Kidney (tissue), 14 donors: Measurements from ENCODE around the gene CTNNA2. TPM values are rescaled to one million over a fixed set of nuclear protein-coding genes. Genes with fewer than 3 reads are reported as not detected.
"Not testable (repeated sequence)": the region's sequence is repeated elsewhere in the genome, so short reads cannot be mapped to it uniquely, and the experiment has no call there.

Experiments
- DNase-seq, 5 donors: peaks; one replicate each; pipeline ENCODE4 v3.0.0-alpha.2; 2013 to 2020
- FAIRE-seq: peaks from 2 replicates; lab custom pipeline; 2012; peaks lifted over from hg19 to GRCh38; lab: Jason Lieb, UNC
- H3K27ac ChIP-seq, 2 donors: one replicate each; pipeline ENCODE4 v1.7.0; 2013; ENCODE audit warnings: low read depth in 2 of 2, low read length in 2 of 2, inconsistent platforms in 1 of 2
- H3K27me3 ChIP-seq: one replicate; pipeline ENCODE4 v1.7.1; 2013; ENCODE audit warnings: low read length, inconsistent platforms; ENCODE audit not compliant: control insufficient read depth, insufficient read depth
- H3K36me3 ChIP-seq, 3 donors: one replicate each; pipeline versions ENCODE4 v1.7.0 to v1.7.1; 2013; ENCODE audit warnings: low read length in 3 of 3, control low read depth in 1 of 3, inconsistent platforms in 1 of 3; ENCODE audit not compliant: insufficient read depth in 3 of 3, control insufficient read depth in 2 of 3
- H3K4me1 ChIP-seq, 3 donors: one replicate each; pipeline versions ENCODE4 v1.7.0 to v1.7.1; 2013; ENCODE audit warnings: low read length in 3 of 3, inconsistent platforms in 1 of 3, low read depth in 1 of 3; ENCODE audit not compliant: control insufficient read depth in 2 of 3, insufficient read depth in 2 of 3
- H3K4me3 ChIP-seq, 3 donors: one replicate each; pipeline versions ENCODE4 v1.7.0 to v1.8.1; 2013; ENCODE audit warnings: low read length in 3 of 3, control low read depth in 1 of 3, inconsistent platforms in 1 of 3
- H3K9ac ChIP-seq, 3 donors: one replicate each; pipeline versions ENCODE4 v1.7.0 to v1.7.1; 2013; ENCODE audit warnings: low read length in 3 of 3, control low read depth in 1 of 3, inconsistent platforms in 1 of 3
- H3K9me3 ChIP-seq, 3 donors: one replicate each; pipeline versions ENCODE4 v1.7.0 to v1.7.1; 2013; ENCODE audit warnings: low read length in 3 of 3, control low read depth in 1 of 3, inconsistent platforms in 1 of 3; ENCODE audit not compliant: control insufficient read depth in 2 of 3, insufficient read depth in 1 of 3
- CTCF ChIP-seq: IDR thresholded peaks from 3 replicates; pipeline ENCODE4 v1.5.1; 2012; ENCODE audit warnings: mild to moderate bottlenecking, moderate library complexity, borderline replicate concordance; ENCODE audit not compliant: insufficient read depth; ENCODE audit errors: extremely low read depth
- intact Hi-C: fragments of 100-400 bp; cut with DNase I; formaldehyde crosslinking; loops from one replicate; pipeline ENCODE4 v1.11.1; 2022
- polyA plus RNA-seq: library from polyadenylated mRNA; stranded (reverse); fragments of 350-450 nt; fragmentation: Illumina TruSeq; extraction: RNeasy Lipid Tissue Mini Kit (QIAGEN cat#74804); gene quantifications from one replicate; pipeline ENCODE4 v1.2.3, GENCODE V29; 2014; ENCODE audit warnings: low read depth, low replicate concordance; ENCODE audit not compliant: insufficient read depth
- total RNA-seq: library from RNA; stranded (reverse); fragmentation: NEBNext Ultra II Directional; extraction: Animal tissue kit (Norgen Biotek cat#: 25700); gene quantifications from one replicate; pipeline ENCODE4 v1.2.1, GENCODE V29; 2021
- donor health status: control.
- donor health status: control.
- donor health status: control.
- donor health status: control.
- donor health status: control.
- donor health status: DM: yes; HTN: yes; CAD: no.
- donor health status: Normal renal cell carcinoma (clear cell type).

CTNNA2 gene
- total and polyA plus RNA-seq, 2 donors from 2014 or later: 0.47 TPM; not detected in 1

- no peaks in the 10 kb centered on the region for H3K27me3 ChIP-seq
- H3K27ac ChIP-seq: no peak overlapping the region
- TF ChIP-seq CTCF: no peak
- H3K36me3 ChIP-seq: no peaks in the 10 kb centered on the region
- intact Hi-C loops: no loop called here
- H3K4me3 ChIP-seq: no peak overlapping the region
- no peaks in the 10 kb centered on the region for H3K9me3 ChIP-seq
- H3K9ac ChIP-seq: no peak overlapping the region
- H3K4me1 ChIP-seq: no peaks in the 10 kb centered on the region
- no peak for DNase-seq
- no peak for FAIRE-seq
Measured at GRCh38 chr2:80028051-80028450, 515.2 kb downstream of the CTNNA2 start.

GRCh38 chr2:80028584-80028983 lies 515.7 kb downstream of the CTNNA2 start:
- no peak for DNase-seq
- H3K27me3 ChIP-seq: no peaks in the 10 kb centered on the region
- H3K9ac ChIP-seq: no peak overlapping the region
- intact Hi-C loops: no loop called here
- no peaks in the 10 kb centered on the region for H3K36me3 ChIP-seq
- H3K4me3 ChIP-seq: no peak overlapping the region
- no peaks in the 10 kb centered on the region for H3K4me1 ChIP-seq
- H3K9me3 ChIP-seq: no peaks in the 10 kb centered on the region
- FAIRE-seq: no peak
- no peak for TF ChIP-seq CTCF
- H3K27ac ChIP-seq: no peak overlapping the region

GRCh38 chr2:80030135-80030534 lies 517.3 kb downstream of the CTNNA2 start:
- Histone ChIP-seq H3K36me3 (no peaks in the 10 kb centered on the region), H3K27ac (no peak overlapping the region), H3K4me3 (no peak overlapping the region), H3K9me3 (no peaks in the 10 kb centered on the region), H3K27me3 (no peaks in the 10 kb centered on the region), H3K9ac (no peak overlapping the region), H3K4me1 (no peaks in the 10 kb centered on the region)
- FAIRE-seq (no peak), DNase-seq (no peak)
- intact Hi-C loops: no loop called here
- no peak for TF ChIP-seq CTCF

GRCh38 chr2:80032684-80033083 lies 519.8 kb downstream of the CTNNA2 start:
- H3K9ac ChIP-seq, H3K9me3 ChIP-seq, DNase-seq, H3K27ac ChIP-seq, H3K4me1 ChIP-seq, H3K27me3 ChIP-seq, H3K36me3 ChIP-seq, H3K4me3 ChIP-seq, intact Hi-C loops, FAIRE-seq: not testable (repeated sequence)
